ENCODE data around the gene ANTXR1.

GRCh38 chr2:69062307-69062962, 49.5 kb downstream of the ANTXR1 start:
- TF ChIP-seq CTCF (IDR thresholded peaks at IDR 0.05) (no peak), REST (IDR thresholded peaks at IDR 0.05; ENCODE audit: low read depth, low read length) (no peak), CHD2 (IDR thresholded peaks at IDR 0.05; ENCODE audit: low read length, partially characterized antibody) (no peak)

Data from SK-N-SH (cell line).